H9 (cell line): Measurements from ENCODE around the gene PIK3CG. TPM values are rescaled to one million over a fixed set of nuclear protein-coding genes. Genes with fewer than 3 reads are reported as not detected.

Experiments used
- DNase-seq: peaks from one replicate; pipeline ENCODE4 v3.0.0-alpha.2; 2017
- H2AFZ ChIP-seq: one replicate; pipeline ENCODE4 v1.6.1; 2013; ENCODE audit warnings: mild to moderate bottlenecking, low read length, control low read depth, moderate library complexity
- H2AK5ac ChIP-seq: 2 replicates; pipeline ENCODE4 v1.6.1; 2013; ENCODE audit warnings: low read length, control low read depth, mixed read lengths; ENCODE audit not compliant: insufficient read length
- H2BK120ac ChIP-seq: one replicate; pipeline ENCODE4 v1.6.1; 2013; ENCODE audit warnings: low read depth, mild to moderate bottlenecking, low read length, control low read depth, inconsistent platforms; ENCODE audit not compliant: poor library complexity, severe bottlenecking
- H2BK12ac ChIP-seq: 2 replicates; pipeline ENCODE4 v1.6.1; 2013; ENCODE audit warnings: low read length, control low read depth, mixed read lengths, low read depth; ENCODE audit not compliant: insufficient read length
- H2BK15ac ChIP-seq: 2 replicates; pipeline ENCODE4 v1.6.1; 2013; ENCODE audit warnings: low read depth, low read length, control low read depth
- H2BK20ac ChIP-seq: one replicate; pipeline ENCODE4 v1.6.1; 2013; ENCODE audit warnings: low read depth, mild to moderate bottlenecking, low read length, control low read depth, inconsistent platforms; ENCODE audit not compliant: poor library complexity, severe bottlenecking
- H2BK5ac ChIP-seq: 2 replicates; pipeline ENCODE4 v1.6.1; 2013; ENCODE audit warnings: low read length, control low read depth, mixed read lengths; ENCODE audit not compliant: insufficient read length
- H3K14ac ChIP-seq: 2 replicates; pipeline ENCODE4 v1.6.1; 2013; ENCODE audit warnings: low read length, control low read depth; ENCODE audit not compliant: insufficient read depth
- H3K18ac ChIP-seq: 2 replicates; pipeline ENCODE4 v1.6.1; 2013; ENCODE audit warnings: low read depth, mild to moderate bottlenecking, mixed read lengths, low read length, control low read depth; ENCODE audit not compliant: insufficient read length
- H3K23ac ChIP-seq: 2 replicates; pipeline ENCODE4 v1.6.1; 2013; ENCODE audit warnings: low read length, control low read depth, mixed read lengths, low read depth; ENCODE audit not compliant: insufficient read length
- H3K23me2 ChIP-seq: 2 replicates; pipeline ENCODE4 v1.6.1; 2013; ENCODE audit warnings: low read depth, mild to moderate bottlenecking, mixed read lengths, low read length, control low read depth; ENCODE audit not compliant: insufficient read length, poor library complexity, severe bottlenecking
- H3K27ac ChIP-seq: 2 replicates; pipeline ENCODE4 v1.5.1; 2013; ENCODE audit warnings: low read length, control low read depth, mixed read lengths, low read depth; ENCODE audit not compliant: insufficient read length
- H3K27me3 ChIP-seq: 2 replicates; pipeline ENCODE4 v1.6.1; 2013; ENCODE audit warnings: low read length, control low read depth, inconsistent platforms; ENCODE audit not compliant: insufficient read depth
- H3K4ac ChIP-seq: 2 replicates; pipeline ENCODE4 v1.6.1; 2013; ENCODE audit warnings: low read depth, mild to moderate bottlenecking, control low read depth, inconsistent platforms, low read length, moderate library complexity
- H3K4me1 ChIP-seq: 2 replicates; pipeline ENCODE4 v1.6.1; 2013; ENCODE audit warnings: low read length, control low read depth, inconsistent platforms; ENCODE audit not compliant: insufficient read depth
- H3K4me2 ChIP-seq: 2 replicates; pipeline ENCODE4 v1.6.1; 2013; ENCODE audit warnings: low read length, control low read depth, mixed read lengths; ENCODE audit not compliant: insufficient read length, insufficient read depth
- H3K56ac ChIP-seq: 2 replicates; pipeline ENCODE4 v1.6.1; 2013; ENCODE audit warnings: low read depth, mild to moderate bottlenecking, mixed read lengths, low read length, control low read depth; ENCODE audit not compliant: insufficient read length
- H3K79me1 ChIP-seq: 2 replicates; pipeline ENCODE4 v1.6.1; 2013; ENCODE audit warnings: low read depth, mild to moderate bottlenecking, moderate library complexity, low read length, control low read depth, inconsistent platforms; ENCODE audit not compliant: insufficient read depth, poor library complexity, severe bottlenecking
- H3K79me2 ChIP-seq: 2 replicates; pipeline ENCODE4 v1.6.1; 2013; ENCODE audit warnings: low read length, control low read depth, inconsistent platforms; ENCODE audit not compliant: insufficient read depth
- H3K9ac ChIP-seq: 2 replicates; pipeline ENCODE4 v1.6.1; 2013; ENCODE audit warnings: low read length, control low read depth, mixed read lengths; ENCODE audit not compliant: insufficient read length; ENCODE audit errors: extremely low read depth
- H3K9me3 ChIP-seq: one replicate; pipeline ENCODE4 v1.6.1; 2013; ENCODE audit warnings: low read depth, low read length, inconsistent platforms; ENCODE audit not compliant: control insufficient read depth
- H3T11ph ChIP-seq: one replicate; pipeline ENCODE4 v1.6.1; 2013; ENCODE audit warnings: mild to moderate bottlenecking, low read length, control low read depth, inconsistent platforms
- H4K20me1 ChIP-seq: one replicate; pipeline ENCODE4 v1.6.1; 2013; ENCODE audit not compliant: control insufficient read depth, insufficient read length, insufficient read depth
- H4K5ac ChIP-seq: 2 replicates; pipeline ENCODE4 v1.6.1; 2013; ENCODE audit warnings: low read depth, mild to moderate bottlenecking, mixed read lengths, low read length, control low read depth; ENCODE audit not compliant: insufficient read length
- H4K8ac ChIP-seq: replicated peaks from 2 replicates; pipeline ENCODE4 v1.6.1; 2013; ENCODE audit warnings: low read length, control low read depth, mixed read lengths, low read depth; ENCODE audit not compliant: insufficient read length
- H4K91ac ChIP-seq: 2 replicates; pipeline ENCODE4 v1.6.1; 2013; ENCODE audit warnings: low read depth, mild to moderate bottlenecking, moderate library complexity, mixed read lengths, low read length, control low read depth; ENCODE audit not compliant: insufficient read length
- H3K27ac Mint-ChIP-seq, 3 experiments: 2 replicates in 2 of 3; 3 replicates in 1 of 3; pipeline ENCODE4 v1.8.0; 2020 to 2021; ENCODE audit warnings: mixed read lengths in 3 of 3, mild to moderate bottlenecking in 1 of 3, moderate library complexity in 1 of 3
- H3K27me3 Mint-ChIP-seq: 2 replicates; pipeline ENCODE4 v1.8.0; 2021; ENCODE audit warnings: low read depth, mild to moderate bottlenecking, moderate library complexity, mixed read lengths
- H3K36me3 Mint-ChIP-seq, 3 experiments: 2 replicates in 2 of 3; 3 replicates in 1 of 3; pipeline ENCODE4 v1.8.0; 2020 to 2021; ENCODE audit warnings: low read depth in 3 of 3, mixed read lengths in 3 of 3; ENCODE audit not compliant: insufficient read depth in 1 of 3
- H3K4me1 Mint-ChIP-seq, 2 experiments: 2 replicates each; pipeline ENCODE4 v1.8.0; 2020; ENCODE audit warnings: mixed read lengths in 2 of 2
- H3K4me3 Mint-ChIP-seq, 2 experiments: 2 replicates in 1 of 2; 3 replicates in 1 of 2; pipeline ENCODE4 v1.8.0; 2020 to 2021; ENCODE audit warnings: mild to moderate bottlenecking in 2 of 2, mixed read lengths in 2 of 2, moderate library complexity in 1 of 2
- H3K9me3 Mint-ChIP-seq, 2 experiments: 2 replicates in 1 of 2; 3 replicates in 1 of 2; pipeline ENCODE4 v1.8.0; 2020; ENCODE audit warnings: mild to moderate bottlenecking in 2 of 2, mixed read lengths in 2 of 2, moderate library complexity in 1 of 2
- CTCF ChIP-seq: fragments of 200-600 bp; sonication (generic); conservative IDR thresholded peaks from 3 replicates; pipeline ENCODE4 v1.8.0; 2021; ENCODE audit warnings: antibody characterized with exemption, mild to moderate bottlenecking
- WGBS: extraction: QIAGEN DNeasy Blood & Tissue Kit; methylation state at CpG from one replicate; pipeline ENCODE4 v1.1.7; 2013; ENCODE audit warnings: missing lambda C conversion rate, low lambda C conversion rate, mixed read lengths; ENCODE audit not compliant: insufficient read length; ENCODE audit errors: extremely low coverage; 5-methylcytosine and 5-hydroxymethylcytosine counted together
- total RNA-seq: library from RNA; stranded (reverse); gene quantifications from 2 replicates; pipeline ENCODE4 v1.2.1, GENCODE V29; 2021

PIK3CG gene
- total RNA-seq, 1 experiment from 2014 or later: not detected

DNA sequence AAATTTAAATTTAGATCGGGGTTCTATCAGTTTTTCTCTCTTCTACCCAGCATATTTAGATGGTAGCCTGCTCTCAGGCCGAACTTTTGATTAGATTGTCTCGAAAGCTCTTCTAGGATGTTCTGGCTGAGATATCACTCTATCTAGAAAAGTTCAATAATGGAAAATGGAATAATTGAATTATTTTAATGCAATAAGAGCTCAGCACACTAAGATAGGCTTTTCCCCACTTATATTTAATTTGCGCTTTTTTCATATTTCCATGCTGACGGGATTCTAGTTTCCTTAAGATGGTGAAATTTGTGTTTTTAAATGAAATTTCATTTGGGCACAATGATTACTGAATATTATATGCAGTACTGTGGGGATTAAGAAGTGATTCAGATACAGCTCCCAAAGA, 73.7 kb downstream of the PIK3CG start:
- H4K20me1 ChIP-seq: no peaks in the 10 kb centered on the region
- no peak overlapping the region for H3K4ac ChIP-seq
- H3K79me2 ChIP-seq: no peaks in the 10 kb centered on the region
- no peak overlapping the region for H3K23ac ChIP-seq
- no peak overlapping the region for H4K8ac ChIP-seq
- no peak overlapping the region for H3K4me3 Mint-ChIP-seq
- H4K91ac ChIP-seq: no peak overlapping the region
- no peak overlapping the region for H2BK20ac ChIP-seq
- no peak overlapping the region for H3K27ac ChIP-seq
- H3K56ac ChIP-seq: no peak overlapping the region
- no peak overlapping the region for H2BK120ac ChIP-seq
- H2BK12ac ChIP-seq: no peak overlapping the region
- no peak overlapping the region for H3T11ph ChIP-seq
- no peak overlapping the region for H3K27ac Mint-ChIP-seq
- no CpG with 5 or more reads among the region's 5 CpGs for WGBS
- DNase-seq: no peak
- no peak overlapping the region for H3K4me2 ChIP-seq
- H3K36me3 Mint-ChIP-seq: peaks cover 0 to 4% (median 0%) of the 10 kb centered on the region in 3 experiments; a peak in 2 of 7 replicates
- H3K27me3 Mint-ChIP-seq: no peaks in the 10 kb centered on the region
- H3K9me3 Mint-ChIP-seq: peaks cover 2 to 5% of the 10 kb centered on the region in 2 experiments; a peak in 2 of 5 replicates
- no peak overlapping the region for H3K9ac ChIP-seq
- H2AFZ ChIP-seq: no peak overlapping the region
- H2BK5ac ChIP-seq: no peak overlapping the region
- H3K27me3 ChIP-seq: no peaks in the 10 kb centered on the region
- H3K4me1 Mint-ChIP-seq: peaks cover 2% of the 10 kb centered on the region in 2 experiments; a peak in 2 of 4 replicates
- H3K14ac ChIP-seq: no peak overlapping the region
- no peaks in the 10 kb centered on the region for H3K9me3 ChIP-seq
- no peak overlapping the region for H3K18ac ChIP-seq
- H3K79me1 ChIP-seq: no peaks in the 10 kb centered on the region
- H3K4me1 ChIP-seq: no peaks in the 10 kb centered on the region
- no peak overlapping the region for H2BK15ac ChIP-seq
- no peak overlapping the region for H4K5ac ChIP-seq
- TF ChIP-seq CTCF: no peak
- no peak overlapping the region for H2AK5ac ChIP-seq
- H3K23me2 ChIP-seq: no peaks in the 10 kb centered on the region
